K562 (cell line): ENCODE data around the gene ZNF236. TPM values are rescaled to one million over a fixed set of nuclear protein-coding genes. Genes with fewer than 3 reads are reported as not detected.
A peak's percentile ranks its signal among the peaks of the same experiment; 100 is the strongest.

Source experiments
- CBFA2T3 ChIP-seq: fragments of 450-650 bp; IDR thresholded peaks from 2 replicates; pipeline ENCODE4 v1.6.1; 2017
- ETV6 ChIP-seq, 3 experiments: fragments of 150-350 bp in 1 of 3; sonication (generic) in 1 of 3; formaldehyde crosslinking in 1 of 3; IDR thresholded peaks; 2 replicates each; pipeline versions ENCODE4 v1.6.1 to v1.8.0; 2014 to 2022; ENCODE audit warnings: borderline replicate concordance in 2 of 3, low read depth in 2 of 3, antibody characterized with exemption in 1 of 3, low read length in 1 of 3, mild to moderate bottlenecking in 1 of 3, missing genetic modification reagents in 1 of 3
- FOSL1 ChIP-seq: fragments of 200-800 bp; sonication (Bioruptor generic); conservative IDR thresholded peaks from 2 replicates; pipeline ENCODE4 v1.6.1; 2016; ENCODE audit warnings: missing genetic modification characterization, missing compliant biosample characterization
- HDAC1 ChIP-seq, 2 experiments: fragments of 450-650 bp; IDR thresholded peaks; 2 replicates each; pipeline ENCODE4 v1.6.1; 2016 to 2017; ENCODE audit warnings: inconsistent platforms in 1 of 2, mild to moderate bottlenecking in 1 of 2, moderate library complexity in 1 of 2
- MAFG ChIP-seq: fragments of 450-650 bp; conservative IDR thresholded peaks from 2 replicates; pipeline ENCODE4 v1.6.1; 2016; ENCODE audit warnings: missing genetic modification characterization, missing compliant biosample characterization
- RCOR1 ChIP-seq, 2 experiments: IDR thresholded peaks; 2 replicates each; pipeline ENCODE4 v1.6.1; 2012; ENCODE audit warnings: low read depth in 2 of 2, low read length in 2 of 2, borderline replicate concordance in 1 of 2, improper control_type of control experiment in 1 of 2
- SMARCE1 ChIP-seq: fragments of 450-650 bp; IDR thresholded peaks from 2 replicates; pipeline ENCODE4 v1.7.1; 2016; ENCODE audit warnings: mild to moderate bottlenecking
- SOX6 ChIP-seq: fragments of 450-650 bp; IDR thresholded peaks from 2 replicates; pipeline ENCODE4 v1.6.1; 2014; ENCODE audit warnings: mild to moderate bottlenecking
- ZBTB40 ChIP-seq, 2 experiments: fragments of 450-650 bp in 1 of 2; sonication (generic) in 1 of 2; formaldehyde crosslinking in 1 of 2; IDR thresholded peaks; 2 replicates each; pipeline versions ENCODE4 v1.7.1 to v1.9.0; 2016 to 2022; ENCODE audit warnings: inconsistent platforms in 1 of 2, mild to moderate bottlenecking in 1 of 2, missing genetic modification reagents in 1 of 2
- ZNF586 ChIP-seq: fragments of 450-650 bp; formaldehyde crosslinking; conservative IDR thresholded peaks from 2 replicates; pipeline ENCODE4 v1.4.0; 2020; ENCODE audit warnings: mild to moderate bottlenecking, moderate library complexity
- polyA plus RNA-seq, 8 experiments: library from polyadenylated mRNA; depleted of rRNA in 4 of 8; stranded (reverse) in 5 of 8; unstranded in 3 of 8; fragments of >200 nt; fragmentation: Nextera tagmentation in 2 of 8; fragmentation: Illumina TruSeq in 1 of 8; extraction: Ambion mirVana in 2 of 8; extraction: Trizol in 1 of 8; gene quantifications; 2 replicates each; pipeline versions ENCODE4 v1.2.1 to v1.2.3, GENCODE V29; 2011 to 2014; ENCODE audit warnings: inconsistent platforms in 1 of 8, missing spikeins in 1 of 8
- total RNA-seq, 7 experiments: library from RNA; depleted of rRNA in 6 of 7; stranded (reverse); fragments of >200 nt in 6 of 7; fragmentation: Illumina TruSeq in 2 of 7; extraction: Trizol in 2 of 7; gene quantifications; 2 replicates each; pipeline versions ENCODE4 v1.2.1 to v1.2.3, GENCODE V29; 2011 to 2021; ENCODE audit warnings: low replicate concordance in 1 of 7

ZNF236 gene
- total and polyA plus RNA-seq, 9 of the 15 experiments (the other 6 are each of a cell fraction or from before 2014, with no cell fraction given) = 0.35 to 8.7 (median 3.4) TPM

GRCh38 chr18:76838182-76838581 lies 15.8 kb downstream of the ZNF236 start (continued):
- peak; percentile 82 for TF ChIP-seq ZBTB40 (IDR thresholded peaks at IDR 0.05)
- no peak for TF ChIP-seq ZBTB40 (CRISPR knock-in tag; IDR thresholded peaks at IDR 0.05)
- TF ChIP-seq CBFA2T3 = peak; percentile 20; the same call in 1 of the 2 replicates
- TF ChIP-seq SMARCE1 = peak; percentile 41; the same call in 1 of the 2 replicates
- no peak for TF ChIP-seq ZNF586 (CRISPR knock-in tag)
- 0 out of 4 replicates have a peak, but pooled peaks of 1 of the 2 experiments have one; percentile 40 for TF ChIP-seq HDAC1 (IDR thresholded peaks at IDR 0.05)
- no peak for TF ChIP-seq ETV6 (IDR thresholded peaks at IDR 0.05; ENCODE audit: borderline replicate concordance in 1 of 2, low read depth in 2 of 2, low read length in 1 of 2)
- TF ChIP-seq ETV6 (CRISPR knock-in tag; IDR thresholded peaks at IDR 0.05; ENCODE audit: borderline replicate concordance) = no peak
- 0 out of 4 replicates have a peak, but pooled peaks of 1 of the 2 experiments have one; percentile 5 for TF ChIP-seq RCOR1 (IDR thresholded peaks at IDR 0.05; ENCODE audit: borderline replicate concordance in 1 of 2, low read depth in 2 of 2, low read length in 2 of 2)
- 0 out of 2 replicates have a peak, but pooled peaks have one; percentile 4 for TF ChIP-seq MAFG
- TF ChIP-seq SOX6 = peak; percentile 95
- peak; percentile 49; the same call in 1 of the 2 replicates for TF ChIP-seq FOSL1
